ENCODE measurements around the gene SLIT2. TPM values are rescaled to one million over a fixed set of nuclear protein-coding genes. Genes with fewer than 3 reads are reported as not detected.

The SLIT2 gene
- total RNA-seq, 1 donor: under 0.01 TPM

DNA sequence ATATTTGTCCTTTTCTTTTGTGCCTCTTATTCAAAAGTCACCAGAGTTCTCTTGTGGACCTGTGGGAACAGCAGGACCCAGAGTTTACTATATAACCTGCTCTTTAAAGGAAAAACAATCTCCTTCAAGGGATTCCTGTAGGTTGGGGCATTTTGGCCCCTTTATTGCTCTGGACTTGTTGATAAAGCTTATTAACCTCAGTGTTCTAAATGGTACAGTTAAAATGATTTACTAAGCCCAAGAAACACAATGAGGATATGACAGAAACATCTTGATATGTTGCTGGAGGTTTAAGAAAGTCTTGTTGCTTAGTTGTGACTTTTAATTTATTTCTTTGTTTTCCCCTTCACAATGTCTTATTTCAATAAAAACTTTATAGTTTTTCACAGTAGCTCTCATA lies 46.8 kb downstream of the SLIT2 start:
- no peak for DNase-seq (ENCODE audit: low read depth in 2 of 3, low spot score in 2 of 3)

DNA sequence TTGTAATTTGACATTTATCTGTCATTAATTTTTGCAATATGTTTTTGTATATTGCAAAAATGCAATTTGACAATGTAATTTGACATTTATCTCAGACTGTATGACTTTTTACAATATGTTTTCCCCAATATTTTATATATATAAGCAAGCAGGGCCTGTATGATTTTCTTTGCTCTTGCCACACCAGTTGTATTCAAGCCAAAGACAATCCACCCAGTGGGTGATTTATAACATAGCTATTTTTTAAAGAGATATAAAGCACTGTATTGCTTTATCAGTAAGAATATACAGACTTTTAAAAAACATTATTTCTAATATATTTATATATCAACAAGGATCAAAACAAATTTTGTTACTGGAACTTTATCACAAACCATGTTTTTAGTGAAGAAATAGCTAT lies 47.3 kb downstream of the SLIT2 start:
- DNase-seq (ENCODE audit: low read depth in 2 of 3, low spot score in 2 of 3): no peak

GRCh38 chr4:20299515-20299914 lies 47.8 kb downstream of the SLIT2 start:
- no peak for DNase-seq (ENCODE audit: low read depth in 2 of 3, low spot score in 2 of 3)

GRCh38 chr4:20301161-20301560 lies 49.5 kb downstream of the SLIT2 start:
- DNase-seq (ENCODE audit: low read depth in 2 of 3, low spot score in 2 of 3): no peak
